Esophagus muscularis mucosa (tissue), 4 donors: Measurements from ENCODE around the gene XRN2. TPM values are rescaled to one million over a fixed set of nuclear protein-coding genes. Genes with fewer than 3 reads are reported as not detected.

Experiments
- DNase-seq: peaks from one replicate; pipeline ENCODE4 v3.0.0-alpha.2; 2017; ENCODE audit errors: extremely low spot score
- H3K27ac ChIP-seq, 4 donors: fragments of 200-600 bp; sonication (generic); replicated peaks in 1 of 4; 1 replicate in 3 of 4; 2 replicates in 1 of 4; pipeline ENCODE4 v1.5.1; 2016 to 2019; ENCODE audit warnings: mild to moderate bottlenecking in 1 of 4
- H3K27me3 ChIP-seq, 4 donors: fragments of 200-600 bp; sonication (generic); one replicate each; pipeline versions ENCODE4 v1.5.1 to v1.6.0; 2016 to 2019
- H3K36me3 ChIP-seq, 4 donors: fragments of 200-600 bp; sonication (generic); one replicate each; pipeline ENCODE4 v1.5.1; 2016 to 2019
- H3K4me1 ChIP-seq, 4 donors: fragments of 200-600 bp; sonication (generic); one replicate each; pipeline ENCODE4 v1.5.1; 2016 to 2019
- H3K4me3 ChIP-seq, 4 donors: fragments of 200-600 bp; sonication (generic); 1 replicate in 2 of 4; 2 replicates in 2 of 4; pipeline ENCODE4 v1.5.1; 2016 to 2019; ENCODE audit warnings: mild to moderate bottlenecking in 4 of 4, moderate library complexity in 1 of 4
- H3K9me3 ChIP-seq, 4 donors: fragments of 200-600 bp; sonication (generic); 1 replicate in 3 of 4; 2 replicates in 1 of 4; pipeline ENCODE4 v1.5.1; 2016 to 2019
- CTCF ChIP-seq, 3 experiments: fragments of 200-600 bp in 2 of 3; fragments of 450-650 bp in 1 of 3; sonication (generic) in 2 of 3; IDR thresholded peaks; one replicate each; pipeline ENCODE4 v1.5.1; 2017 to 2019; ENCODE audit warnings: antibody characterized with exemption in 3 of 3, mild to moderate bottlenecking in 2 of 3, moderate library complexity in 1 of 3
- EP300 ChIP-seq: sonication (generic); formaldehyde crosslinking; IDR thresholded peaks from one replicate; pipeline ENCODE4 v1.6.1; 2017; ENCODE audit warnings: antibody characterized with exemption
- POLR2A ChIP-seq: fragments of 450-650 bp; IDR thresholded peaks from one replicate; pipeline ENCODE4 v1.6.1; 2017; ENCODE audit warnings: antibody characterized with exemption, moderate library complexity, mild to moderate bottlenecking, low read depth
- POLR2AphosphoS5 ChIP-seq, 2 donors: sonication (generic); formaldehyde crosslinking; IDR thresholded peaks; one replicate each; pipeline ENCODE4 v1.6.1; 2017; ENCODE audit warnings: antibody characterized with exemption in 2 of 2
- WGBS: methylation state at CpG from one replicate; pipeline ENCODE4 v1.1.5; 2018; 5-methylcytosine and 5-hydroxymethylcytosine counted together
- intact Hi-C: fragments of 100-400 bp; cut with DNase I; formaldehyde crosslinking; loops from one replicate; pipeline ENCODE4 v1.15.1; 2023
- total RNA-seq, 4 donors: library from RNA; depleted of rRNA; stranded (reverse); fragments of >200 nt; gene quantifications; one replicate each; pipeline versions ENCODE4 v1.1.0 to v1.2.1, GENCODE V29; 2016

XRN2 gene
- total RNA-seq, 4 donors from 2014 or later = 49.0 to 76.9 (median 56.7) TPM

DNA sequence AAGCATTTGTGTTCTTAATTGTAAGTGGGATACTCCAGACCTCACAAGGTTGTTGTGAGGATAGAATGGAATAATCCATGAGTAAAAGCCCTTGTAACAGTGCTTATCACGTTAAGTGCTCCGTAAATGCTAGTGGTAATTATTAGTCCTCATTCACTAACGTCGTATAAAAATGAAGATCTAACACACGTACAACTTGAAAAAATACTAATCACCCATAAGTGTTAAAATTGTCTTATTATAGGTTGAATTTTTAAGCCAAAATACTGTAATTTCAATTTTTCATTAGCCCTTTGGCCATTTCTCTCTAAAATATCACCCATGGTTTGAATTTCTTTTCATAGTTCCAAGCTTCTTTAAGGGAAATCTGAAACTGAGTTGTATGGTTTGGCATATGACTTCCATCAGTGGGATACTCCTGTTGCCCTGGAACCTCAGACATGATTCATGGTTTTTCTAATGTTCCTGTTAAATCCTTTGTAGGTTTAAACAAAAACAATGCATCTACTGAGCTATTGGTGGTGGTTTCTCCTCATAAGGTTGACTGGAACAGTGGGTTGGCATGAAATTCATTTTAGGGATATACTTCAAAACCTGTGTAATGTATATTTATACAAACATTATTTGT, 19.1 kb downstream of the XRN2 start:
- no peak for DNase-seq
- 96% methylated on average over 5 of the region's 5 CpGs for WGBS
- peaks cover 0 to 12% (median 0%) of the 10 kb centered on the region in 4 donors for H3K9me3 ChIP-seq
- TF ChIP-seq EP300 = no peak
- no peak for TF ChIP-seq POLR2AphosphoS5 (IDR thresholded peaks at IDR 0.05)
- TF ChIP-seq CTCF (IDR thresholded peaks at IDR 0.05) = no peak
- TF ChIP-seq POLR2A = no peak
- H3K4me3 ChIP-seq = no peak overlapping the region
- H3K4me1 ChIP-seq = peaks cover 44 to 63% (median 48%) of the 10 kb centered on the region in 4 donors
- intact Hi-C loops = no loop called here
- H3K27me3 ChIP-seq = no peaks in the 10 kb centered on the region
- no peaks in the 10 kb centered on the region for H3K36me3 ChIP-seq
- no peak overlapping the region for H3K27ac ChIP-seq

GRCh38 chr20:21322921-21323331, 19.8 kb downstream of the XRN2 start:
- no peak for DNase-seq
- intact Hi-C loops = no loop called here
- peaks cover 45 to 65% (median 49%) of the 10 kb centered on the region in 4 donors for H3K4me1 ChIP-seq
- H3K9me3 ChIP-seq = peaks cover 0 to 12% (median 0%) of the 10 kb centered on the region in 4 donors
- 95% methylated on average over 3 of the region's 3 CpGs for WGBS
- H3K27me3 ChIP-seq = no peaks in the 10 kb centered on the region
- no peaks in the 10 kb centered on the region for H3K36me3 ChIP-seq
- no peak for TF ChIP-seq EP300
- TF ChIP-seq CTCF (IDR thresholded peaks at IDR 0.05) = no peak
- H3K27ac ChIP-seq = no peak overlapping the region
- no peak overlapping the region for H3K4me3 ChIP-seq

DNA sequence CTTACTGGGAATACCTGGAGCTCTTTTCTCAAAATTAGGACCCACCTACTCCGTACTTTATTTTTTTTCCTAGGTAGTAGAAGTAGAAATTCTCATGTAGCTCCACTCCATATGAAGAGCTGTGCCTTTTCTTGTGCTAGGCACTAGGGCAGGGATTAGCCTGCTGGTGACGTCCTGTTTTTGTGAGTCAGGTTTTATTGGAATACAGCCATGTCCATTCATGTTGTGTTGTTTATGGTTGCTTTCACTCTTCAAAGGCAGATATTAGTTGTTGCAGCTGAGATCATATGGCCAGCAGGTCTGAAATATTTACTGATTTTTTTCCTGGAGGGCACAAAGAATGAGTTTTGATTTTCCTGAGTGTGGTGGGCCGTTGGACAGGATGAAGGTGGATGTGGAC, 20.5 kb downstream of the XRN2 start:
- 75% methylated on average over 3 of the region's 3 CpGs for WGBS
- Histone ChIP-seq H3K9me3 (peaks cover 0 to 12% (median 0%) of the 10 kb centered on the region in 4 donors), H3K27me3 (no peaks in the 10 kb centered on the region), H3K27ac (no peak overlapping the region), H3K4me3 (no peak overlapping the region), H3K36me3 (peaks cover 0 to 3% (median 0%) of the 10 kb centered on the region in 4 donors), H3K4me1 (peaks cover 41 to 58% (median 48%) of the 10 kb centered on the region in 4 donors)
- intact Hi-C loops = no loop called here
- no peak for DNase-seq
- TF ChIP-seq EP300 (no peak), POLR2A (no peak), POLR2AphosphoS5 (IDR thresholded peaks at IDR 0.05) (no peak), CTCF (IDR thresholded peaks at IDR 0.05) (no peak)

DNA sequence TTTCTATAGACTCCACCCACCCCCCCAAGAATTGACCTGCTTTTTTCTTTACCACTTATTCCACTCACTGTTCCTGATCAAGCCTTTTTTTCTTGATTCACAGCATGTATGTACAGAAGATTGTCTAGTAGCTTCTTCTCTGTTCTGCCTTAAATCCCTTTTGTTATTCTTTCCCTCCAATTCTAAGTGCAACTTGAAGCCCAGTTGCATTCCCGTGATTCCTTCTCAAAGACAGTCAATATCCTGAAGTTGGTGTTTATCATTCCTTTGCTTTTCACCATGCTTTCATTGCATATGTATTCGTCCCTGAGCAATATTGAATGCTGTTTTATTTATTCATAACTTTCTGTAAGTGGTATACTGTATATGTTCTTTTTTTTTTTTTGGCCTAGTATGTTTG, 21.0 kb downstream of the XRN2 start:
- Histone ChIP-seq H3K27me3 (no peaks in the 10 kb centered on the region), H3K27ac (no peak overlapping the region), H3K4me1 (peaks cover 36 to 53% (median 43%) of the 10 kb centered on the region in 4 donors), H3K9me3 (peaks cover 0 to 12% (median 0%) of the 10 kb centered on the region in 4 donors), H3K36me3 (peaks cover 0 to 8% (median under 1%) of the 10 kb centered on the region in 4 donors), H3K4me3 (no peak overlapping the region)
- WGBS = 63% methylated on average over 2 of the region's 2 CpGs
- DNase-seq = no peak
- intact Hi-C loops = no loop called here
- TF ChIP-seq POLR2AphosphoS5 (IDR thresholded peaks at IDR 0.05) (no peak), CTCF (IDR thresholded peaks at IDR 0.05) (no peak), EP300 (no peak), POLR2A (no peak)

DNA sequence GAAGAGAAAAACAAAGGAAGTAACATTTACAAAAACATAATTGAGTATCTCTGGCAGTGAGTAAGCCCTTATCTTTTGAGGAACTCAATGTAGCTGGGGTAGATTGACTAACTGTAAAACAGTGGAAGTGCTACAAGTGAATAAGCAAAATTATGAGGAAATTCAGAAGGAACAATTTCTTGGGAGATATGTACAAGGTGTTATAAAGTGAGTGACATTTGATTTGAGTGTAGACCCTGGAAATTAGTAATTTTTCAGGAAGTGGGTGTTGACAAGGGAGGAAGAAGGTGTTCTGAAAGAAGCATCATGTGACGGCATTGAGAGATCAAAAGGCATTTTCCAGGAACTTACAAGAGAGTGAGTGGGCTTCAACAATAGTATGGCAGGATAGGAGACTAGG, 22.2 kb downstream of the XRN2 start:
- H3K9me3 ChIP-seq = peaks cover 0 to 12% (median 0%) of the 10 kb centered on the region in 4 donors
- TF ChIP-seq CTCF (IDR thresholded peaks at IDR 0.05) (no peak), EP300 (no peak), POLR2AphosphoS5 (IDR thresholded peaks at IDR 0.05) (no peak), POLR2A (no peak)
- H3K36me3 ChIP-seq = peaks cover 0 to 11% (median 4%) of the 10 kb centered on the region in 4 donors
- intact Hi-C loops = no loop called here
- H3K4me1 ChIP-seq = peaks cover 35 to 52% (median 42%) of the 10 kb centered on the region in 4 donors
- H3K4me3 ChIP-seq = no peak overlapping the region
- WGBS = 77% methylated on average over 1 of the region's 1 CpG
- H3K27me3 ChIP-seq = no peaks in the 10 kb centered on the region
- no peak overlapping the region for H3K27ac ChIP-seq
- no peak for DNase-seq
